Psoas muscle (tissue), 8 donors: ENCODE data around the gene ATIC. TPM values are rescaled to one million over a fixed set of nuclear protein-coding genes. Genes with fewer than 3 reads are reported as not detected.

Source experiments
- ATAC-seq, 4 donors: fragments of 200-7000 bp; cut with Tn5 transposase; one replicate each; pipeline ENCODE4 v1.9.1; 2020; ENCODE audit warnings: moderate library complexity in 3 of 4, mild to moderate bottlenecking in 2 of 4
- DNase-seq, 2 donors: peaks; one replicate each; pipeline ENCODE4 v3.0.0-alpha.2; 2020
- H3K27ac ChIP-seq: fragments of 200-600 bp; one replicate; pipeline ENCODE4 v1.8.0; 2022
- H3K27me3 ChIP-seq, 3 donors: fragments of 200-600 bp in 1 of 3; one replicate each; pipeline versions ENCODE4 v1.6.1 to v1.8.0; 2013 to 2022; ENCODE audit warnings: low read length in 2 of 3, mild to moderate bottlenecking in 2 of 3, moderate library complexity in 1 of 3; ENCODE audit not compliant: insufficient read depth in 3 of 3
- H3K36me3 ChIP-seq, 2 donors: fragments of 200-600 bp in 1 of 2; one replicate each; pipeline versions ENCODE4 v1.6.1 to v1.8.0; 2013 to 2022; ENCODE audit warnings: low read depth in 1 of 2, mild to moderate bottlenecking in 1 of 2, moderate library complexity in 1 of 2; ENCODE audit not compliant: insufficient read depth in 1 of 2
- H3K4me1 ChIP-seq: fragments of 200-600 bp; one replicate; pipeline ENCODE4 v1.8.0; 2022
- H3K4me3 ChIP-seq: fragments of 200-600 bp; one replicate; pipeline ENCODE4 v1.8.0; 2022; ENCODE audit warnings: mild to moderate bottlenecking
- H3K9me3 ChIP-seq: fragments of 200-600 bp; one replicate; pipeline ENCODE4 v1.8.0; 2022
- WGBS, 3 donors: extraction: QIAGEN DNeasy Blood & Tissue Kit; methylation state at CpG; one replicate each; pipeline versions ENCODE4 v1.1.6 to v1.1.7; 2013; 5-methylcytosine and 5-hydroxymethylcytosine counted together
- intact Hi-C, 2 donors: fragments of 100-400 bp; cut with DNase I; formaldehyde crosslinking; loops; one replicate each; pipeline versions ENCODE4 v1.11.0 to v1.14.2; 2022
- polyA plus RNA-seq, 3 donors: library from polyadenylated mRNA; stranded (reverse); fragments of 200-250 nt; gene quantifications; one replicate each; pipeline ENCODE4 v1.2.3, GENCODE V29; 2013
- total RNA-seq, 4 donors: library from RNA; stranded (reverse); fragmentation: NEBNext Ultra II Directional in 2 of 4; extraction: Animal tissue kit (Norgen Biotek cat#: 25700) in 2 of 4; gene quantifications; one replicate each; pipeline versions ENCODE4 v1.2.1 to v1.2.4, GENCODE V29; 2021 to 2023
- TF ChIP-seq, protein P1 (sequence below): fragments of 200-600 bp; IDR thresholded peaks from one replicate; pipeline ENCODE4 v1.8.0; 2022; ENCODE audit warnings: antibody characterized with exemption
- donor health status: healthy with polysubstance abuse.
- donor health status: DM: no; HTN: no; CAD: no; lungs with moderate emphysema.
- donor health status: Bipolar disorder and iron deficiency.
- donor health status: healthy.
- donor health status: DM: yes; HTN: yes; CAD: no.
- donor health status: DM: no; HTN: no; CAD: no.
- donor health status: DM: no; HTN: no; CAD: no.
- donor health status: DM: yes; HTN: yes; CAD: no.

Gene ATIC
- total and polyA plus RNA-seq, 7 donors = 50.9 to 147 (median 83.8) TPM

DNA sequence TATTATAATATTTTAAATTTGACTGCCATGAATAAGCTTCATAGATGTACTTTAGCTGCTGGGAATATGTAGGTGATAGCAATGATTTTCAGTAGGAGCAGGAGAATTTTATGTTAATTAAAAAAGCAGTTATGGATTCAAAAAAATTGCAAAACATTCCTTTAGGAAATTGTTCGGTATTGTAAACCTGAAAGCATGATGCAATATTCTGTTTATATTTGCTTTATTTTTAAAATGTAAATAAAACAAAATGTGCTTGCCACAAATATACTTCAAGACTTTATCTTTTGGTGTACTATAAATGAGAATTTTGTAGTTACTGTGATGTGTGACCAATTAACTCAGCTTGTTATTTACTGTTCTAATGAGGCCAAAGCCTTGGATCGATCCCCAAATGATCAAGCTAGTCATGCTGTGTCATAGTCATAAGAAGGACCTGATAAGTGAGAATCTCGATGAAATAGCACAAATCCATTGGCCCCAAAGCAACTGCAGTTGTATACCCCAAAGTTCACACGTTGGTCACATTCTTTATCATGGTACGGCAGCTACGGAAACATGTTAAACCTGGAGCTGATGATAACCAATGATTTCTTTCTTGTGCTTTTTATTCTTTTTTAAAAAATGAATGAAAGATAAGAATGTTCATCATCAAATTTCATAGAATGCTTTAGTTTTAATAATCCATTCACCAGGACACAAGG lies 23.6 kb upstream of the ATIC start:
- TF ChIP-seq, protein P1, sequence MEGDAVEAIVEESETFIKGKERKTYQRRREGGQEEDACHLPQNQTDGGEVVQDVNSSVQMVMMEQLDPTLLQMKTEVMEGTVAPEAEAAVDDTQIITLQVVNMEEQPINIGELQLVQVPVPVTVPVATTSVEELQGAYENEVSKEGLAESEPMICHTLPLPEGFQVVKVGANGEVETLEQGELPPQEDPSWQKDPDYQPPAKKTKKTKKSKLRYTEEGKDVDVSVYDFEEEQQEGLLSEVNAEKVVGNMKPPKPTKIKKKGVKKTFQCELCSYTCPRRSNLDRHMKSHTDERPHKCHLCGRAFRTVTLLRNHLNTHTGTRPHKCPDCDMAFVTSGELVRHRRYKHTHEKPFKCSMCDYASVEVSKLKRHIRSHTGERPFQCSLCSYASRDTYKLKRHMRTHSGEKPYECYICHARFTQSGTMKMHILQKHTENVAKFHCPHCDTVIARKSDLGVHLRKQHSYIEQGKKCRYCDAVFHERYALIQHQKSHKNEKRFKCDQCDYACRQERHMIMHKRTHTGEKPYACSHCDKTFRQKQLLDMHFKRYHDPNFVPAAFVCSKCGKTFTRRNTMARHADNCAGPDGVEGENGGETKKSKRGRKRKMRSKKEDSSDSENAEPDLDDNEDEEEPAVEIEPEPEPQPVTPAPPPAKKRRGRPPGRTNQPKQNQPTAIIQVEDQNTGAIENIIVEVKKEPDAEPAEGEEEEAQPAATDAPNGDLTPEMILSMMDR = no peak
- no peak overlapping the region for H3K4me3 ChIP-seq
- no peaks in the 10 kb centered on the region for H3K9me3 ChIP-seq
- 74 to 90% (median 79%) methylated on average over 6 of the region's 6 CpGs for WGBS, 3 donors
- ATAC-seq (no peak), DNase-seq (no peak)
- H3K27ac ChIP-seq = no peak overlapping the region
- no peaks in the 10 kb centered on the region for H3K4me1 ChIP-seq
- intact Hi-C loops = no loop called here
- H3K36me3 ChIP-seq = no peaks in the 10 kb centered on the region
- H3K27me3 ChIP-seq = no peaks in the 10 kb centered on the region

DNA sequence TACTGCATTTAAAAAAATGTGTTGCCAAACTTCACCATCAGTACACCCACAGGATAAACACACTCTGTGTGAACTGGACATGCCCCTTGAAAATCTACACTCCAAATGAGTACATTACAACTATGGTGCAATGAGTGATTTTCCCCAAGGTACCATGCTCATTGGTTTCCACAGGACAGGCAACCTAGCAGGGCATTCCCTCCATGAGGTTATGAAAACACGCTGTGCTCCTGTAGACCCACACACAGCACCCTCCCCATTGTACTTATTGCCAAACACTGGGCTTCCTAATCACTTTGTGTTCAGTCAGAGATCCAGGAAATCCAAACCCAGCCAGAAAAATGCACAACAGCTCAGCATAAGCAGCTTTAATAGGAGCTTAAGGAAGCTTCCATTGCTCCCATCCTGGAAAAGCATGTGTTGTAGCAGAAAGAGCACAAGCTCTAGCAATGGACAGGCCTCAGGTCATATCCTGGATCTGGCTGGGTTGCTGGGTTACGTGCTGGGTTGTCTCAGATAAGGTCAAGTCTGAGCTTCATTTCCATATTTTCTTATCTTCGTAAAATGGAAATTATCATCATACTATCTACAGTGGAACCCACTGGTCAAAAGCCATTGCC lies 20.8 kb upstream of the ATIC start:
- Histone ChIP-seq H3K4me3 (no peak overlapping the region), H3K27me3 (no peaks in the 10 kb centered on the region), H3K27ac (no peak overlapping the region), H3K9me3 (no peaks in the 10 kb centered on the region), H3K36me3 (no peaks in the 10 kb centered on the region), H3K4me1 (no peaks in the 10 kb centered on the region)
- WGBS, 3 donors = 91 to 96% (median 93%) methylated on average over 3 of the region's 3 CpGs
- no peak for DNase-seq
- ATAC-seq = no peak
- intact Hi-C loops = no loop called here
- TF ChIP-seq, protein P1 = no peak

DNA sequence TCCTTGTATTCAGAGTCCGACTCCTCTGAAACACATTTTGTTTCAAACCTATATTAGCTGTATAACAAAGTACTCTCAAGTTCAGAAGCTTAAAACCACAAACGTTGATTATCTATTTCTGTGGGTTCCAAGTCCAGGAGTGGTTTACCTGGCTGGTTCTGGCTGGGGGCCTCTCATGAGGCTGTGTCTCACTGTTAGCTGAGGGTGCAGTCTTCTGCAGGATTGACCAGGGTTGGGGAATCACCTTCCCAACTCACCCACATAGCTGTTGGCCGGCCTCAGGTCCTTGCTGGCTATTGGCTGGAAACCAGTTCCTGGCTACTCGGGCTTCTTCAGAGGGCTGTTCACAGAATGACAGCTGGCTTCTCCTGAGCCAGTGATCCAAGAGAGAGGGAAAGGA lies 18.0 kb upstream of the ATIC start:
- H3K36me3 ChIP-seq = no peaks in the 10 kb centered on the region
- no peak for DNase-seq
- no peaks in the 10 kb centered on the region for H3K9me3 ChIP-seq
- H3K27me3 ChIP-seq = no peaks in the 10 kb centered on the region
- H3K27ac ChIP-seq = no peak overlapping the region
- H3K4me1 ChIP-seq = no peaks in the 10 kb centered on the region
- intact Hi-C loops = no loop called here
- no peak overlapping the region for H3K4me3 ChIP-seq
- TF ChIP-seq, protein P1 = no peak
- ATAC-seq = no peak
- WGBS, 3 donors = 57 to 70% (median 65%) methylated on average over 4 of the region's 4 CpGs

DNA sequence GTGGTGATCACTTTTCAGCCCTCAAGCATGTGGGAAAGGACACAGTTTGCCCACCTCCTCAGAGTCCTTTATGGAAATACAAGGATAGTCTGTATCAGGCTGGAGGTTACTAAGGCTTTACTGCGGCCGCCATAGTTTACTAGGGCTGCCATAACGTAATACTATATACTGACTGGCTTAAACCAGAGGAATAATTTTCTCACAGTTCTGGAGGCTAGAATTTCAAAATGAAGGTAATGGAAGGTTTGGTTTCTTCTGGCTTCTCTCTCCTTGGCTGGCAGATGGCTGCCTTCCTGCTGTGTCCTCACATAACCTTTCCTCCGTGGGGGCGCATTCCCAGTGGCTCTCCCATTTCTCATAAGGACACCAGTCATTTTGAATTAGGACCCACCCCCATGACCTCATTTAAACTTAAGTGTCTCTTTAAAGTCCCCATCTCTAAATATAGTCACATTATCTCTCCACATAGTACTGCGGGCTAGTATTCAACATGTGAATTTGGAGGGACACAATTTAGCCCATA lies 12.5 kb upstream of the ATIC start:
- Histone ChIP-seq H3K27me3 (no peaks in the 10 kb centered on the region), H3K4me3 (peak overlapping the region; percentile 10), H3K4me1 (no peaks in the 10 kb centered on the region), H3K9me3 (peaks cover 13% of the 10 kb centered on the region), H3K27ac (peak overlapping the region; percentile 48), H3K36me3 (no peaks in the 10 kb centered on the region)
- 27 to 46% (median 32%) methylated on average over 6 of the region's 6 CpGs for WGBS, 3 donors
- peak; percentile 51 to 90 (median 82) for ATAC-seq
- no peak for DNase-seq
- TF ChIP-seq, protein P1 = no peak
- intact Hi-C loops = no loop called here
